HG03460 (cell line): ENCODE measurements around the gene GPR39.

Experiments used
- ATAC-seq: cut with Tn5 transposase; IDR thresholded peaks from one replicate; pipeline ENCODE4 v1.9.1; 2021; ENCODE audit not compliant: unreplicated experiment

The GPR39 gene

DNA sequence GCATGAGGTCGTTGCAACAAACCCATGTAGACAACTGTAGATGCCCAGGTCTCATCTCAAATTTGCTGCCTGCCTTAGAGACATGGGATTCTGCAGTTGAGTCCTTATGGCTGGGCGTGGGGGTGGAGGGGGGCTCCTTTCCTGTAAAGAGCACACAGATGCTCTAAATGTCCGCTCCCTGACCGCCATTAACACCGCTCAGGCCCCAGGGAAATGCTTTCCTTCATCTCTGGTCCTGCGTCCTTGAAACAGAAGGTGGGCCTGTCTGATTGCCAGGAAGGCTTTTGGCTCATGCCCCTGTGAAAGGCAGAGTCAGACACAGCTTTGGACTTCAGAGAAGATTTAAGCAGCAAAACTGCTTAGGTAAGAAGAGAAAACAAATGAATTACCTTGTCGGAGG is 25.7 kb downstream of the GPR39 start:
- no peak for ATAC-seq

DNA sequence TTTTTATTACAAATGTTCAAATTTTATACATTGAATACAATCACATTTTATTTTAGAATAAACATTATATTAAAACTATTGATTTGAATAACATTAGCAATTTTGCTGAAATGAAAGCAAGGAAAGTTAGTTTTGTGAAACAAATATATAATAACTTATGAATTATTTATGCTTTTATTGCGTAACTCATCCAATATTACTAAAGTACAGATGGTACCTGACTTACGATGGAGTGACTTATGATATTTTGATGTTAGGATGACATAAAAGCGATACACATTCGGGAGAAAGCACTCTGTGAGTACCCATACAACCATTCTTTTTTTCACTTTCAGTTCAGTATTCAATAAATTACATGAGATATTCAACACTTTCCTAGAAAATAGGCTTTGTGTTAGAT is 26.5 kb downstream of the GPR39 start:
- no peak for ATAC-seq

DNA sequence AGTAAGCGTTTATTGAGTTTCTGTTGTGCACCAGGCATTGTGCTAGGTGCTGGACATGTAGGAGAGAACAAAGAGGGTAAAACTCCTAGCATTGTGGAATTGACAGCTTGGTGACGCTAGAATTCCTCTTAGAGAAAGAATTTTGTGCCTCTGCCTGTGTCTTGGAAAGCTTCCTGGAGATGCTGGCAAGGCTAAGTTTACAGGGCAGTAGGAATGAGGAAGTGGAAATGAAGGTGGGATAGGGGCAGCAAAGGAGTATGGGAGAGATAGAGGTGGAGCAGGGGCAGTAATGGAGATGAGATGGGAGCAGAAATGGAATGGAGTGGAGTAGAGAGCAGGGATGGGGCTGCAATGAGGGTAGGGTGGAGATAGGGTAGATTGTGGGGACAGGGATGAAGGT is 29.8 kb downstream of the GPR39 start:
- no peak for ATAC-seq

DNA sequence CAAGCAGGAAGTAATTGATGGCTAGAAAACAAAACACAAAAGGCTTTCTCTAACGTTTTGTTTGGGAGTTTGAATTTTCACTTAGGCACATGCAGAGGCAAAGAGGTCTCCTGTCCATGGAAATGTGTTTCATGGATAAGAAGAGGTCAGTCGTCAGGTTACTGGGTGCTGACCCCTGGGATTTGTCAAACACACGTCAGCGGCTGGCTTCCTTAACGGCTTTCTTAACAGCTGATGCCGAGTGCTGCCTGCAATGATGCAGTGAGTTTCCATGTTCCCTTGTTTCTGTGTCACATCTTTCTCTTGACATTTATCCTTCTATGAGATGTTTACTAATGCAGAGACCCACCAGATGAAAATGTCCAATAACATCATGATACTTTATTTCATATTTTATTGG is 31.7 kb downstream of the GPR39 start:
- ATAC-seq = no peak

DNA sequence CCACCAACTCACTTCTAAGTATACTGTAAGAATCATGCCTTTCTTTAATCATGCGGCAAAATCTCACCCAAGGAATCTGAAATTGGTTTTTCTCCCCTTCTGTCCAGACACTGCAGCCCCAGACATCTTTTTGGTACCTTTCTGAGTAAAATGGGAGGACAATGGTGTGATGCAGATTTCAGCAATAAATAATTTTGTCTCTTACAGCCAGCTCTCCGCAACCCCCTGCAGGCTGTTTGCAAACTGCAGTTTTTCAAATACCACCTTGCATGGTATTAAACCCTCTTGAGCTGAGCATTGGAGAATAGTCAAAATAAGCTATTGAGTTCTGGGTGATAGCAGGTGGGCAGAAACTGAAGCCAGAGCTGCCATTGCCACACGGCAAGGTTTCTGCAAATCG is 32.2 kb downstream of the GPR39 start:
- ATAC-seq = no peak

DNA sequence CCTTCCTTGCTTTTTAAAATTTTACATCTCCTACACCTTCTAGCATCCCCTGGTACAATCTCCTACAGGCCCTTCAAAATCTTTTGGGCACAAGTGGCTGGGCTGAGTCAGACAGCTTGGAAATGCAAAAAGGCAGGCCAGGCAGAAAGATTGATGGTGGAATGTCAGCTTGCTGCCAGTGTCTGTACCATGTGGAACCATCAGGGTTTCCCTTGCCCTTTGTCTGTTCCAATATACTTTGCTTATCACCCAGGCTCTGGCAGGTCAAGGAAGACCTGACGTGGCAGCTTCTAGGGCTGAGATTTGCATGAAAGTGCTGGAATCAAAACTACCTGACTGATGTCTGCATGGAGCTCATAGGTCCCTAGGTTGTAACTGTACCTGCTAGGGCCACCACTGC is 33.3 kb downstream of the GPR39 start:
- ATAC-seq = no peak

DNA sequence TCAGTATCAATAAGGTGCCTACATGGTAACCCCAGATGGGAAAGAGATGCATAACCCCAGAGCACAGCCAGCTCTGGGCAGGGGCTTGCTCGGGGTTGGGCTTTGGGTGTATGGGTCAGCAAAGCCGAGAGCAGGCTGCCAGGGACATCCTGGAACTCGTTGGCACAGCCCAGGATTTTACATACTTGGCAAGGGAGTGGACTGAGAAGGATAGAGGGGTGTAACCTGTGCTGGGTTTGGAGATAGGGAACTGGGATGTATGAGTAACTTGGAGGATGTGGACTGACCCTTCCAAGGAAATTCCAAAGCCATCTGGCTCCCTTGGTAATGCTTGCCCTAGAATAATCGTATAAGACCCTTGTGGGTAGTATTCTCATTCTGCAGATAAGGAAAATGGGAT is 44.2 kb downstream of the GPR39 start:
- no peak for ATAC-seq

DNA sequence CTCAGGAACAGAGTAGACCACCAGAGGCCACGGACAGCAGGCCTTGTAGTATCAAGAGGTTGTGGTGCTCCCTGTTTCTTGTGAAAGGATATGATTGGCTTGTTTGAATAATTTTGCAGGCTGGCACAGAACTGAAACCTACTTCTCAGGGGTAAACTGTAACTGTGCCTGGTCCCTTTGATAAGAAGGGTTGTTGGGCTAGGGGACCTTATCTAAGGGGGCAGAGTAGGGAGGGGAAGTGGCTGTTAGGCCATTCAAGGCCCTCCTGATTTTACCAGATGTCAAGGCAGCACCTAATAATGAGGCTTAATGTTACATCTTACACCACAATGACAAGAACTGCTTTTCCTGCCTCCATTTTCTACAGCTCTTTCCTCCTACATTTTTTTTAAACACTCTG is 45.6 kb downstream of the GPR39 start:
- ATAC-seq = no peak

DNA sequence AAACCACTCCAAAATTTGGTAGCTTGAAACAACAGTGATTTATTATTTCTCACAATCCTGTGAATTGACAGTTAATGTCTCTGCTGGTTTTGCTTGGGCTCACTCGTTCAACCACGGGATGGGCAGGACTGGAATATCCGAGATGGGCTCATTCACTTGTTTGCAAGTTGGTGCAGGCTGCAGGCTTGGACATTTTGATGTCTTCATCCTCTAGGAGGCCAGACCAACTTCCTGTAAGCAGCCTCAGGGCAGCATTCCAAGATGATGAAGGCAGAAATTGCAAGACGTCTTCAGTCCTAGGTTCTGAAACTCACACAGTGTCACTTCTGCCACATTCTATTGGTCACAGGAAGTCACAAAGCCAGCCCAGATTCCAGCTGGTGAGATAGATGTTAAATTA is 47.1 kb downstream of the GPR39 start:
- ATAC-seq = no peak

DNA sequence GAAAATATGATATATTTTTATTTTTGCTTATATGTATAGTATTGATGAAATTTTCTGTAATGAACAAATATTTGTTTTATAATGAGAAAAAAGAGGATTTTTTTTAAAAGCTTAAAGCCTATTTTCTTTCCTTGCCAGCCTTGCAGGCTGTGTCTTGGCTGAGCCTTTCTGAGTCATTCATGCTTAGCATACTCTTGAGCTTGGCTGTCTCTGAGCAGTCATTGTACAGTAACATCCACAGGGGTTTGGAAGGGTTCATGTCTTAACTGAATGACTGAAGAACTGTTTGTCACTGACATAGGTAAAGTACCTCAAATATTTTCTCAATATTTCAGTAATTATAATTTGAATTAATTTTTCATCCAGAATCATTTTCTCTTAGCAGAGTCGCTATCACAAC is 49.3 kb downstream of the GPR39 start:
- no peak for ATAC-seq

DNA sequence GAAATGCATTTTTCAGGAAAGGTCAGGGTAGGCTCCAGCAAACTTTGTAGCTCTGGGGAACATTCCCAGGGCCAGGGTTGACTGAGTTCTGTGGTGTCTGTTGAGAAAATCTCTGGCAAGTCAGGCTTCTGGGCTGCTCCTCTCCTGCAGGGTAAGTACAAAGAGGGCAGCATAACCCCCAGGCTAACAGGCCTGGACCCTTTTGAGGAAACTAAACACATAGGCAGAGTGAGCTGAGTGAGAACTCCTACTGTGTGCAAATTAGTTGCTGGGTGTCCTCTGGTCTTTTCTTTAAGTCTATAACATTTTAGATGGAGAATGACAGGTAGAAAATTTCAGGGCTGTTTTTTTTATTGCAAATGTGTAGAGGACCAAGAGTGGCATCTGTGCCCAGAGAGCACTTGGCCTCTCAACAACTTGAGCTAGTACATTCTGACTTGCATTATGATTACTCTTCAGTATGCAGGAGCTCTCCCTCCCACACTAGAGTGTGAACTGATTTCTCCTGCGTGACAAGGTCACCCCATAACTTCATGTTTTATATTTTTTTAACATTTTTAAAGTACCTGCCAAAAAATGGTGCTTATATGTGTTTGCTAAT is 49.9 kb downstream of the GPR39 start:
- ATAC-seq = no peak

DNA sequence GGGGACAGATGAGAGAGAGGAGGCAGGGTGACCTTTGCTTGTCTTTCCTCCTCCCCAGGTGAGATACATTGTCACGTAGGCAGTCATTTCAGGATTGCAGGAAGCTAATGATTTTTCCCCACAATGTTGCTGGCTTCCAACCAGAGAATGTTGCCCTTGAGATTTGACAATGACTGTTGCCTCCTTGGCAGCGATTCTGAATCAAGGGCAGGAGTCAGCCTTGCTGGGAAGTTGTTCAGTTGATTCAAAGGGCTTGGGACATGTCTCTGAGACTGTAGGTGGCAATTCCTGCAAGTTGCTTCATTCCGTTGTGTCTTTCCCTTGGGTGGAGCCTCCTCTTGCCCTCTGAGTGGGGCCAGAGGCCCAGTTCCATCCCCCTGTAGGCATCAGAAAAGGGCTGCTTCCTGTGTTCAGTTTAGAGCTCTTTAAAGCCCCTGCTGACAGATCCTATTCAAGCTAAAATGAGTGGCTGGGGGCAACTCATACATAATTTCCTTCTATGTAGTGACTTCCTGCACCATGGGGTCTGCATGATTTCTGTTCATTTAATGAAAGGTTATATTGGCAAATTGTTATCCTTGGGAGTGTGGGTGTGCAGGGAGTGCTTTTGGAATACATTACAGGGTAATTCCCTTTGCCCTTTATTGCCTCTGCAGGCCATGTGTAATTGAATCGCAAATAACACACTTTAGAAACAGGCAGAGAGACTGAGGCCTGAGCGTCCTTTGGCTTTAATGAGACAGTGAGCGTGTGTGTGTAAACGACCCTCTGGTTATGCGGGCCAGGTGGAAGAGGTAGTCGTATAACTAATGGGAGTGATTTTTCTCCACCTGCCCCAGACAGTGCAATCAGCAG is 52.4 kb downstream of the GPR39 start:
- no peak for ATAC-seq

DNA sequence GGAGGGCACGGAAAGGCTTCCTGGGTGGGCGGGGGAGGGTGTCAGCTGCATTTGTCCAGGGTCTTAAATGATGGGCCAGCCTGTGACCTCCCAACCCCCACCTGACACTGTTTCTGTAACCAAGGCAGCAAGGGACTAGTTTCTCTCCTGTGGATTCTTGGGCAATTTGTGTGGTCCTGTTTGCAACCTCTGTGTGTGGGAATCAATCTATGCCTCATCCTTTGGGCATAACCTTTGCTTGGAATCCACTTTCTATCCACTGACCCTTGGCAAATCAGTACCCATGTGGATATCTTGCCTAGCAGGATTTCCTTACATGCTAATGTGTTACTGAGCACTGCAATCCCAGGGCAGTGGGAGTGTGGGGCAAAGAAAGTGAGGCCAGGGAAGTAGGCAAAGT is 54.1 kb downstream of the GPR39 start:
- ATAC-seq = no peak

DNA sequence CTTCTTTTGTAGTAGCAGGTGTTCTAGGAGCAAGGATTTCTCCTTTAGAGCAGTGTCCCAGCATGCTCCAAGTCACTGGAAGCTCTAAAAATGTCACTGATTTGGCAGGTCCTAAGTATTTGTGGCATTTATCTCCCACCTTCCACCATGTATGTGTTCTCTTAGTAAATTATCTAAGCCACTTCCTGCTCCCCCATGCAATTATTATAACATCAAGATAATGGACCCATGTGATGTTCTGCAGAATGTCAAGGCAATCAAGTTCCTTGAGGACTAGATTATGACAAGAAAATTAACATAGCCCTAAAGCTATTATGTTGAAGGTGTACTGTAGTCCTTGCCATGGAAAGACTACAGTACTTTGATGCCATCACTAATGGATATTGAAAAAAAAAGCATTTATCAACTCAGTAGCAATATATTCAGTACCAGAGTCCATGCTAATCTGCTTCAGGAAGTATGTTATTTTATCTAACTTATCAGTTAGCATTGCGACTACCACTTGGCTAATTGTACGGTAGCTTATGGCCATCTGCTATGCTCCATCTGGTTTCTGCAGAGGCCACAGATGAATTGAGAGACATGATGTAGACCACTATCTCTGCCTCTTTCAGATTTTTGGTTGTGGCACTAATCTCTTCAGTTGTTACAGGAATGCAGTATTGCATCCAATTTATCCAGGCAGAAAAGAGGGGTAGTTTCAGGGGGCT is 56.7 kb downstream of the GPR39 start:
- ATAC-seq = no peak

DNA sequence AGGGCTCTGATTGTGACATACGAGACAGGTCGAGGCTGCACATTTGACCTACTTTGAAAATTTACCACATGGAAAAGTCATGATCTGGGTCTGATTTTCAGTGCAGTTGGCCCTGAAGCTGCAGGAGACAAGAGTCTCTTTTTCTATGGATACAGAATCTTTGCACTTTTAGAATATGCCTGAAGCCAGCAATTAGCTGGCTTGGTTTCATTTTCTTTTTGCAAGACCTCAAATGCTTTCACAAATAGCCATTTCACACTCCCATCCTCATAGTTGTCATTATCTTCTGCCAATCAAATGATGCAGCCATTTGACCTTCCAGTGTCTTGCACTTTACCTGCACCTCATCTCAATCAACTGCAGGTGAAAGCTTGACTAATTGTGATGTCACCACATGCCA is 59.0 kb downstream of the GPR39 start:
- no peak for ATAC-seq

DNA sequence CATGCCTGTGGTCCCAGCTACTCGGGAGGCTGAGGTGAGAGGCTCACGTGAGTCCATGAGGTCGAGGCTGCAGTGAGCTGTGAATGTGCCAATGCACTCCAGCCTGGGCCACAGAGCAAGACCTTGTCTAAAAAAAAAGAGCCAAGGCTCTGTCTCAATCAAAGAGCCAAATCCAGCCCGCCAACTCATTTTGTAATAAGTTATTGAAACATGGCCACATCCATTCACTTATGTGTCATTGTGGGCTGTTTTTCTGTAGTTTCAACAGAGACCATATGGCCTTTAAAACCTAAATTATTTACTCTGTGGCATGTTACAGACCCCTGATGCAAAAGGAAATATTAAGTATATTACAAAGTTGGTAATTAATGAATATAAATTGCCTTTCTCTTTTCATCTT is 60.8 kb downstream of the GPR39 start:
- ATAC-seq = no peak

DNA sequence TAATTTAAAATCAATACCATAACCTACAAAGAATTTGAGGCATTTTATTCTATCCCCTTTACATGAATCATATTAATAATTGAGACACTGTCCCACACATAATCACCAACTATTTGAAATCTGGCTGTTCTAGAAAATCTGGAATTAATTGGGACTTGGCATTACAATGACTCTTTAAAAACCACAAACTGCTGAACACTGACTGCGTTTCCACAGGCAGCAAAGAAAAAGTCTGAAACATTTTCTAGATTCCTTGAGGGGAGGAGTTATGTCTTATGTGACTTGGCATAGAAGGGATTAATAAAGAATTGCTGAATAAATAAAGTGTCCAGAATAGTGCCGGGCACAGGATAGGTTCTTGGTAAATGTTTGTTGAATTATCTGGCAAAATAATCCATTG is 61.4 kb downstream of the GPR39 start:
- no peak for ATAC-seq

DNA sequence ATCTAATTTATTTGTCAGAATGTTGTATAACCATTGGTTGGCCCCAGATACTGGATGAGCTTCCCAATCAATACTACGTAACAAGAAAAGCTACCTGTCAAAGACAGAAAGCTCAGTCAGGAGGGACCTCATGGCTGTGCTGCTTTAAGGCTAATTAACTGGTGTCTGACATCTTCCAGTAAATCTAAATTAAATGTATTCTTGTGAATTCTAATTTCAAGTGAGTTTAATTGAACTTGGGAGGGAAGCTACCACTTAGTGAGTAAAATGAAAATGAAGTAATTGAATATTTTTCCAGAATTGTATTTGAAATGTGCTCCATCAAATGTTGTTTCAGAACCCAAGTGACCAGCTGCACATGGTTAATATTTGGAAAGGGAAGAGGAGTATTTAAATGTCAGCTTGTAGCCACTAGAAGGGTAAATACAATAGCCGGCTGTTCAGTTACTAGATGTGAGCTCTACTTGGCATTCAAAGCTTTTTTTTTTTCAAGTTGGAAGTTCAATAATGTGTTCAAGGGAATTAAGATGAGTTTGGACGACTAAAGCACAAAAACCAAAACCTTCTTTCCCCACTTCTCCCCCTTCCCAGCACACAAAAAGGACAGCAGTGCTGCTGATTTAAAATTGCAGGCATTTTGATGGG is 62.0 kb downstream of the GPR39 start:
- ATAC-seq = no peak

DNA sequence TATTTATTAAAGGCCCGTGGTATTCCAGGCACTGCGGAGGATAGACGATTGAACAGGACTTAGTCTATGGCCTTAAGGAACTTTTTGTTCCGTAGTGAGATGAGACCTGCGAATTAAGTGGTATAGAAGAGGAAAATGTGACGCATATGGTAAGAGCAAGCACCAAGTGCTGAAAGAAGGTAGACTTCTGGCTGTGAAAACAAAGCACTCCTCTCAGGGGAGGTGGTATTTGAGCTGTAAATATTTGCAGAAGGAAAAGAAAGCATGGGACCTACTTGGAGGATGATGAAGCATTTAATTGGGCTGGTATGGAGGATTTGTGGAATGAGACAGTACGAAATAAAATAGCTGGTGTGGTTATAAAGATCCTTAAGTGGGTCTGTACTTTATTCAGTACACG is 62.5 kb downstream of the GPR39 start:
- ATAC-seq = no peak

DNA sequence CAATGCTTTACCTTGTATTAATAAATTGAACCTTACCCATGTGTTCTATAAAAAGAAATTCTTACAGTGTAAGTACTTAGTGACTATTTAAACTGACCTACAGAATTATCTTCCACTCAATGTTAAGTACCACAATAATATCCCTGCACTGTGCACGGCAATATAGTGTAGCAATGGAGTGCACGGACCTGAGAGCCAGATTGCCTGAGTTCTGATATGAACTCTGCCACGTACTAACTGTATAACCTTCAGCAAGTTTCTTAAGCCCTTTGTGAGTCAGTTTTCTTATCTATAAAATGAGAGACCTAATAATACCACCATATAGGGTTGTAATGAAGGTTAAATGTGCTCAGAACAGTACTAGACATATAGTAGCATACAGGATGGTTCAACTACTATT is 66.2 kb downstream of the GPR39 start:
- ATAC-seq = no peak

DNA sequence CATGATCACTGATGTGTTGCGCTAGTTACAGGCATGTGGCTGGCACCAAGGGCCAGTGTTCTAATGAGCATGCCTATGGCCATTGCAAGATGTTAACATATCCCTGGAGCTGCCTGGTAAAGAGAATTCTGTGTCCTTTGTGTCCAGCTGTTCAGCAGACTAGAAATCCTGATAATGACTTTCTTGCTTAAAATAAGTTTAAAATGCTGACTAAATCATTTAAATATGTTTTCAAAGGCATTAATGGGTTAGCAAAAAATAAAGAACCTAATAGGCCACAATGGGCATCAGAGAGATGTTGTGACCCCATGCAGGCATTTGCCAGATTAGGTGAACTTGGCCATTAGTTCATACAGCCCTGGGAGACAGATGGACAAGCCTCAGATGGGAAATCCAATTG is 67.5 kb downstream of the GPR39 start:
- ATAC-seq = no peak

DNA sequence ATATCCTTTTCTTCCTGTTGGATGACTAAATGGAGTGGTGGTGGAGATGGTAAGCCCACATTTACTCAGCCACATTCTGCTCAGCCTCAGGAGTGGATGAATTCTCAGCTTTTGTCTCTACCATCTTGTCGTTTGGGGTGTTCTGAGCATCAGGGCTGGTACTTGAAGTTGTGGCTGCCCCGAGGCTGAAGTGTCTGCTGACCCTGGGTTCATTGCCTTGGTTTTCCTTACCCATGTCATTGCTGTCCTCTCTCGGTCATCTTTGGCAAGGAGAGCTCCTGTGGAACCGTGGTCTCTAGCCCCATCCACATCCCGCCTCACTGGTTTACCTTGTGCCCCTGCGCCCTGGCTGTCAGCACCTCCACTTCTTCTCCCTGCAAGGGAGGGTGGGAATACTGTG is 71.9 kb downstream of the GPR39 start:
- ATAC-seq = no peak
